HG03139 (cell line): Measurements from ENCODE around the gene SGK1.

Experiments used
- ATAC-seq: cut with Tn5 transposase; IDR thresholded peaks from one replicate; pipeline ENCODE4 v1.9.1; 2021; ENCODE audit not compliant: unreplicated experiment

Gene SGK1

GRCh38 chr6:134173366-134173725 is 144.6 kb downstream of the SGK1 start:
- ATAC-seq, result no peak

- no peak for ATAC-seq
These were observed 145.1 kb downstream of the SGK1 start for GRCh38 chr6:134172706-134173365.

- ATAC-seq, result no peak
These were observed 145.7 kb downstream of the SGK1 start for GRCh38 chr6:134172020-134172705.

- ATAC-seq, result no peak
These were observed 146.4 kb downstream of the SGK1 start for GRCh38 chr6:134171517-134171916.

GRCh38 chr6:134170844-134171243 is 147.1 kb downstream of the SGK1 start:
- ATAC-seq, result no peak

- ATAC-seq, result no peak
These were observed 147.9 kb downstream of the SGK1 start for GRCh38 chr6:134169871-134170486.

- ATAC-seq, result no peak
These were observed 149.2 kb downstream of the SGK1 start for GRCh38 chr6:134168590-134169208.

- ATAC-seq, result no peak
These were observed 151.2 kb downstream of the SGK1 start for GRCh38 chr6:134166511-134167261.

- no peak for ATAC-seq
These were observed 152.2 kb downstream of the SGK1 start for GRCh38 chr6:134165561-134166201.

GRCh38 chr6:134164300-134164699 is 153.6 kb downstream of the SGK1 start:
- no peak for ATAC-seq

- ATAC-seq, result no peak
These were observed 155.0 kb downstream of the SGK1 start for GRCh38 chr6:134162932-134163331.

GRCh38 chr6:134161041-134161440 is 156.9 kb downstream of the SGK1 start:
- ATAC-seq, result no peak

GRCh38 chr6:134152767-134153485 is 165.0 kb downstream of the SGK1 start:
- ATAC-seq, result no peak

- ATAC-seq, result no peak
These were observed 169.3 kb downstream of the SGK1 start for GRCh38 chr6:134148566-134148965.

GRCh38 chr6:134147034-134147533 is 170.8 kb downstream of the SGK1 start:
- ATAC-seq, result no peak

- ATAC-seq, result no peak
These were observed 171.5 kb downstream of the SGK1 start for GRCh38 chr6:134146268-134147033.

- no peak for ATAC-seq
These were observed 172.1 kb downstream of the SGK1 start for GRCh38 chr6:134145786-134146185.

GRCh38 chr6:134138226-134138975 is 179.5 kb downstream of the SGK1 start:
- no peak for ATAC-seq
